Measurements from ENCODE around the gene ABI1.

GRCh38 chr10:26804418-26805393, 56.1 kb downstream of the ABI1 start:
- TF ChIP-seq, protein P1, sequence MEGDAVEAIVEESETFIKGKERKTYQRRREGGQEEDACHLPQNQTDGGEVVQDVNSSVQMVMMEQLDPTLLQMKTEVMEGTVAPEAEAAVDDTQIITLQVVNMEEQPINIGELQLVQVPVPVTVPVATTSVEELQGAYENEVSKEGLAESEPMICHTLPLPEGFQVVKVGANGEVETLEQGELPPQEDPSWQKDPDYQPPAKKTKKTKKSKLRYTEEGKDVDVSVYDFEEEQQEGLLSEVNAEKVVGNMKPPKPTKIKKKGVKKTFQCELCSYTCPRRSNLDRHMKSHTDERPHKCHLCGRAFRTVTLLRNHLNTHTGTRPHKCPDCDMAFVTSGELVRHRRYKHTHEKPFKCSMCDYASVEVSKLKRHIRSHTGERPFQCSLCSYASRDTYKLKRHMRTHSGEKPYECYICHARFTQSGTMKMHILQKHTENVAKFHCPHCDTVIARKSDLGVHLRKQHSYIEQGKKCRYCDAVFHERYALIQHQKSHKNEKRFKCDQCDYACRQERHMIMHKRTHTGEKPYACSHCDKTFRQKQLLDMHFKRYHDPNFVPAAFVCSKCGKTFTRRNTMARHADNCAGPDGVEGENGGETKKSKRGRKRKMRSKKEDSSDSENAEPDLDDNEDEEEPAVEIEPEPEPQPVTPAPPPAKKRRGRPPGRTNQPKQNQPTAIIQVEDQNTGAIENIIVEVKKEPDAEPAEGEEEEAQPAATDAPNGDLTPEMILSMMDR (IDR thresholded peaks at IDR 0.05), result no peak
- TF ChIP-seq EZH2 (IDR thresholded peaks at IDR 0.05; ENCODE audit: borderline replicate concordance, insufficient read depth, low read depth, low read length, poor library complexity, severe bottlenecking), result no peak

Data from B cell (primary cell).